ENCODE results near the gene ROR1. TPM values are rescaled to one million over a fixed set of nuclear protein-coding genes. Genes with fewer than 3 reads are reported as not detected.

ROR1 gene
- total and polyA plus RNA-seq, 2 experiments from 2014 or later = 27.6 to 47.8 TPM

DNA sequence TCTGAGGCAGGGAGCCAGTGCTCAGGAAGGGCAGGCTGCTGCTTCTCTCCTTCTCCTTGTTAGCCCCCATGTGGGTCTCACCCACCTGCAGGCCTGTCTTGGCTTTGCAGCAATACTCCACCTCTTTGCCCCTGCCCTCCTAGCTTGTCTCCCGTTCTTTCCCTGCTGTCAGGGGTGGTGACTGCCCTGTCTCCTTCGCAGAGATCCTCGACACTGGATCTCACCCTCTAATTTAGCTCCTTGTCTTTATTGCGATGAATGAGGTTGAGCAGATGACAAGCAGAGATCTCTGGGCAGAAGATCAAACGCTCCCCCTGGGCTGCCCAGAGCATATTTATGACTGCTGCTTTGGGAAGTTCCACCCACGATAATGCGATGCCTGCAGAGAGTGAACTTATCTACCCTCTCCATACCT, 199.2 kb downstream of the ROR1 start:
- no peak for DNase-seq (ENCODE audit: low read depth in 1 of 2, low spot score in 1 of 2)
- Histone ChIP-seq H3K4me3 (no peak overlapping the region), H3K36me3 (no peaks in the 10 kb centered on the region), H3K4me1 (ENCODE audit: low read depth) (no peaks in the 10 kb centered on the region), H3K9me3 (ENCODE audit: low read depth) (no peaks in the 10 kb centered on the region), H3K27me3 (no peaks in the 10 kb centered on the region), H3K27ac (no peak overlapping the region)
- no peak for TF ChIP-seq CTCF (IDR thresholded peaks at IDR 0.05; ENCODE audit: low read depth, low read length)

DNA sequence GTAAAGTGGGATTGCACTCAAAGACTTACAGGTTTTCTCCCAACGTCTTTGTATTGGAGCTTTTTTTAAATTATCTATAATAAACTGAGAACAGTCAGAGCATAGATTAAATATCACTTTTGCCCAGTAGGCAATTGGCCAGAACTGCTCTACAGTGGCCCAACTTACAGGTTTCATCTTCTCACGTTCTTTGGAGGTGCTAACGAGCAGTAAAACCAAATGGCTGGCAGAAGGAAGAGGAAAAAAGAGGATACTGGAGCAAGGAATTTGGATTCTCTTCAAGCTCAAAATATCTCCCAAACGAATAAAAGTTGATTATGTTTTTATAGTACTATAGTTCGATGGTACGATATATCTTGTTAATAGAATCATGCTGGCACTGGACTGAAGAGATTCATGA, 201.1 kb downstream of the ROR1 start:
- no peak overlapping the region for H3K4me3 ChIP-seq
- no peak overlapping the region for H3K27ac ChIP-seq
- H3K27me3 ChIP-seq = no peaks in the 10 kb centered on the region
- H3K9me3 ChIP-seq (ENCODE audit: low read depth) = no peaks in the 10 kb centered on the region
- H3K4me1 ChIP-seq (ENCODE audit: low read depth) = no peaks in the 10 kb centered on the region
- no peaks in the 10 kb centered on the region for H3K36me3 ChIP-seq
- no peak for TF ChIP-seq CTCF (IDR thresholded peaks at IDR 0.05; ENCODE audit: low read depth, low read length)
- DNase-seq (ENCODE audit: low read depth in 1 of 2, low spot score in 1 of 2) = no peak

DNA sequence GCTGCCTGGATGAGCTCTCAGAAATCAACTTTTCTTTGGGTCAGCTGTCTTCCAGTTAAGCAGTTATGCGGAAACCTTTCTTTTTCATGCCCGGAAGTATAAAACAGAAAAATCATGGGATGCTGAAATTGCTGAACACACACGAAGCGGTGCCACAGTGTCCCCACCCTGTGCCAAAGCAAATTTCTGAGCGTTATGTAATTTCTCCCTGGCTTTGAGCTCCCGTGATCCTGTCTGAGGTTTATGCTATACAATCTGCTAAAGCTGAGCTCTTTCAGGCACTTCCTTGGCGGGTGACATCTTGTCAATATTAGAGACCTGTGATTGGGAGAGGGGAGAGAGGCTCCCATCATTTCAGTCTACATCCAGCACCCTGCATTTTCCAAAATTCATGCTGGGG, 201.7 kb downstream of the ROR1 start:
- H3K4me3 ChIP-seq = no peak overlapping the region
- no peak for TF ChIP-seq CTCF (IDR thresholded peaks at IDR 0.05; ENCODE audit: low read depth, low read length)
- H3K9me3 ChIP-seq (ENCODE audit: low read depth) = no peaks in the 10 kb centered on the region
- no peaks in the 10 kb centered on the region for H3K27me3 ChIP-seq
- no peak for DNase-seq (ENCODE audit: low read depth in 1 of 2, low spot score in 1 of 2)
- no peaks in the 10 kb centered on the region for H3K4me1 ChIP-seq (ENCODE audit: low read depth)
- H3K36me3 ChIP-seq = no peaks in the 10 kb centered on the region
- H3K27ac ChIP-seq = no peak overlapping the region

DNA sequence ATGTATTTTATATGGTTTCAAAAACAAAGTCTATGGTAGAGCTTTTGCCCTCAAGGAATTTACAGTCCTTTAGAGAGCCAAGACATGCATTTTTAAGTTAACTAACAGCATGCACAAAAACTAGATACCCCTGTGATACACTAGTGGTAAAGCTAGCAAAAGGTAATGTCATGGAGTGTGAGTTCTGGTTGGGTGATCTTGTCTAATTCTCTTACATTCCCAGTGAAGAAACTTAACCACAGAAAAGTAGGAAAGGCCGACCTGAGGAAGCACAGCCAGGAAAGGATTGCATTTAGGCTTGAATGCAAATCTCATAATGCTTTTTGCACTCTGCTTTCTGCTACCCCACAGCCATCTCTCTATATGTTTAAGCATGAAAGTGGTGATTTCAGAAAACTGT, 202.2 kb downstream of the ROR1 start:
- no peak for DNase-seq (ENCODE audit: low read depth in 1 of 2, low spot score in 1 of 2)
- Histone ChIP-seq H3K27ac (no peak overlapping the region), H3K4me3 (no peak overlapping the region)

GRCh38 chr1:63977466-63977865, 203.6 kb downstream of the ROR1 start:
- DNase-seq (ENCODE audit: low read depth in 1 of 2, low spot score in 1 of 2) = no peak
- no peak for TF ChIP-seq CTCF (IDR thresholded peaks at IDR 0.05; ENCODE audit: low read depth, low read length)
- Histone ChIP-seq H3K4me1 (ENCODE audit: low read depth) (no peaks in the 10 kb centered on the region), H3K9me3 (ENCODE audit: low read depth) (no peaks in the 10 kb centered on the region), H3K27ac (no peak overlapping the region), H3K4me3 (no peak overlapping the region), H3K36me3 (no peaks in the 10 kb centered on the region), H3K27me3 (no peaks in the 10 kb centered on the region)

More for the DNA sequence above, 202.2 kb downstream of the ROR1 start:
- H3K4me1 ChIP-seq (ENCODE audit: low read depth) = no peaks in the 10 kb centered on the region
- no peaks in the 10 kb centered on the region for H3K27me3 ChIP-seq
- H3K36me3 ChIP-seq = no peaks in the 10 kb centered on the region
- H3K9me3 ChIP-seq (ENCODE audit: low read depth) = no peaks in the 10 kb centered on the region
- TF ChIP-seq CTCF (IDR thresholded peaks at IDR 0.05; ENCODE audit: low read depth, low read length) = no peak
